HG02884 (cell line): ENCODE results near the gene RIPOR2.

ENCODE experiments used
- ATAC-seq: cut with Tn5 transposase; IDR thresholded peaks from one replicate; pipeline ENCODE4 v1.9.1; 2021; ENCODE audit warnings: mild to moderate bottlenecking, moderate library complexity; ENCODE audit not compliant: unreplicated experiment

The RIPOR2 gene

DNA sequence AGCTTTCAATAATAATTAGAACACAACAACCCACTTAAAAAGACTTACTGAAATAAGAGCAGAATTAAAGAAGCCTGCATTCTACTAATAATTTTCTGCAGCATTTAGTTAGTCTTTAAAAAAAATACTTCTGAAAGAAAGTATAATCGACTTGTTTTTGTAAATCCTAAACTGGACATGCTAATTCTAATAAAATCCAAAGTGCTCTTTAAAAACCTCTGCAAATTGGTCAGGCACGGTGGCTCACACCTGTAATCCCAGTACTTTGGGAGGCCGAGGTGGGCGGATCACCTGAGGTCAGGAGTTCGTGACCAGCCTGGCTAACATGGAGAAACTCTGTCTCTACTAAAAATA, 79.5 kb downstream of the RIPOR2 start:
- no peak for ATAC-seq

DNA sequence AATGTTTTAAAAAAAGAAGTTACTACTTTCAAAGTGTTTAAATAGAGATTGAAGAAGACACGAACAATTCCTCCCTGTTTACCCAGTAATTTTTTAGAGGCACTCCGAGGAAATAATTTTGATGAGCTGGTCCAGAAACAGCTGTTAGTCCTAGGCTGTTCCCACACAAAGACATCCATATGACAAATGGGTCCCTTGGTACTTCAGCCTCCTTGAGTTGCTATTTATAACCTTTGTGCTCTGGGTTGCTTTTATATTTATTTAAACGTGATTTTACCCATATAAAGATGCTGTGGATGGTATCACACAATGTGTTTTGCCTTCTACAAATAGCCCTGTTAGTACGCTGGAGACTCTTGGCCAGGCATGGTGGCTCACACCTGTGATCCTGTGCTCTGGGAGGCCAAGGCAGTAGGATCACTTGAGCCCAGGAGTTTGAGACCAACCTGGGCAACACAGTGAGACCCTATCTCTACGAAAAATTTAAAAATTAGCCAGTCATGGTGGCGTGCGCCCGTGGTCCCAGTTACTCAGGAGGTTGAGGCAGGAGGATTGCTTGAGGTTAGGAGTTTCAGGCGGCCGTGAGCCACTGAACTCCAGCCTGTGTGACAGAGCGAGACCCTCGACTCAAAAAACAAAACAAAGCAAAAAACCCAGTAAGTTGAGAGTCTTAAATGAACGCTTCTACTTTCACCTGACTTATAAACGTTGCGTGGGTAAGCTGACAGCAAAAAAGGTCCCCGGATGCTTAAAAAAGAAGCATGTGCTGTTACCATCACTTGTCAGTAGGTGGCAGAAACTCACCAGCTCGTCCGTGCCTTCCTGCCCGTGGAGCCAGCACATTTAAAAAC, 80.1 kb downstream of the RIPOR2 start:
- no peak for ATAC-seq

DNA sequence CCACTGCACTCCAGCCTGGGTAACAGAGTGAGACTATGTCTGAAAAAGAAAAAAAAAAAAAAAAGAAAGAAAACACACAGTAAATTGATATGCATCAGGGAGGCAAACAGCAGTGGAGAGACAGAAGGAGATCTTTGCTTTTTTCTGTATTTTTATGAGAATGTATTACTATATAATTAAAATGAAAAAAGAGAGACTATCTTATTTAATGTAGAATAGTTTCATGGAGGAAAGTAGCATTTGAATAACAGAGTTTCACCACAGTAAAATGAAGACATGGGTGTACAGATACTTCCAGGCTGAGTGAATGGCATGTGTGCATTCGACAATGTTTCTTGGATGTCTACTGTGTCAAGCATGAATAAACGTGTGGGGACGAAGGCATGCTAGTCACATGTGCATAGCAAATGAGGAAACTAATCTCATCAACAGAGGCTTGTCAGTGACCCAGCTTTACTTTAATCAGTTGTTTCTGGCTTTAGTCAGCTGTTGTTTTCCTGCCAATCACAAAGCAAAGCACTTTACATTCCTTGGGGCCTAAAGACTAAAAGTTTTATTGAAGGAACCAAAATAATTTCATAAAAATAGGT, 81.6 kb downstream of the RIPOR2 start:
- ATAC-seq: no peak

DNA sequence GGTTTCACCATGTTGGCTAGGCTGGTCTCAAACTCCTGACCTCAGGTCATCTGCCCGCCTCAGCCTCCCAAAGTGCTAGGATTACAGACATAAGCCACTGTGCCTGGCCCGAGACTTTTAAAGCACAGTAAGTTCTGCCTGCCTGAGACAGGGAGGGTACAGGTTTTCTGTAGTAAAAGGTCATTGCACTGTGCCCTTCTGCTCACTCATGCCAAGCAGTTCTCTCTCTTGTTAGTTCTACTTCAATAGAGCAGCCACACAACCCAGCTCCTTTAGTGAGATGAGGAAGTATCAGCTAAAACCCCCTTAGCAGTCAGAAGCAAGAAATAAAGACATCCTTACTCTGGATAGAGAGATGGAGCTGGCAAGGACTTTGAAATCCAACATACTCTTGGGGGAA, 84.7 kb downstream of the RIPOR2 start:
- no peak for ATAC-seq

DNA sequence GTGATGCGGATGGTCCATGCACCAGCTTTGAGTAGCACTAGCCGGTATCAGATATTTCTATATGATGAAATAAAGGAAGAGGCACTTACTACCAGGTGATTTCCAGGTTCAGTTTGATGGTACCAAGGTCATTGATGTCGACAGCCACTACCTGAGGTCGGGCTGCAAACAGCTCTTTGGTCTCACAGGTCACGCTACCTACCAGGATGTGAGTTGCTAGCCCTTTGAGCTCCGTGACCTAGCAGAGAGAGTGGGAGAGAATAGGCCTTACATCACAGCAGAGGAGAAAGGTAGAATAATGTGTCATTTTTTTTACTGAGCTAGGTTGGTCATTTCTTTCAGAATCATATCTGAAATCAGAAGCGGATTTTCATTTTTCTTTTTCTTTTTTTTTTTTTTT, 86.0 kb downstream of the RIPOR2 start:
- ATAC-seq: no peak

DNA sequence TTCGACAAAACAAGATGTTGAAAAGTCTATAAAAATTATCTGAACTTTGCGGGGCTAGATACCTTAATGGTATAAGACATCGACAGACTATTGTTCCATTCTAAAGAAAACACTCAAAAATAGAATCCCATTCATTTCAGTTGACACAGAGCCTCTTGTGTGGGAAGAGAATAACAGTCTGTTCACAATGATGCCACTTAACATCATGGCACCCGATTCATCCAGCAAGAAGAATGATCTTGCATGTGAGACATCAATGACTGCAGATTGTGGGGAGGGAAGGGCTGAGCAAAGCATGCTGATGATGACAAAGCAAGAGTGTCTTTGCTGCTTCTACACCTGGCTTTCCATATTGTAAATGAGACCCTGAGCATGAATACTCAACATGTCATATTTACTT, 87.3 kb downstream of the RIPOR2 start:
- no peak for ATAC-seq

DNA sequence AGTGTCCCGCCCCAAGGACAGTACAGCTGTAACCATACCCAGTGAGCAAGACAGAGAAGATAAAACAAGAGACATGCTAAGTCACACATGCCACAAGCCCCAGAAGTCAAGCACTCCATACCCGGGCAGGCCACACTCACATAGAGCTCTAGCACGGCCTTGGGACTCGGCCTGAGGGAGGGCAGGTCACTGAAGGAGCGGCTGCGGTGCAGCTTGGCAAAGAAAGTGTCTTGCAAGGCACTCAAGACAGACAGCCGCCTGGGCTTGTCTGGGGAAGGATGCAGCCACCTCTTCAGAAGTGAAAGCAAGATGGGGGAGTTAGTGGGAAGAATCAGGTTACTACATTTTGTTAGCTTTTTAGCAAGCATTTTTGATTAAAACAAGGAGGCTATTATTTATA, 88.4 kb downstream of the RIPOR2 start:
- ATAC-seq: no peak

DNA sequence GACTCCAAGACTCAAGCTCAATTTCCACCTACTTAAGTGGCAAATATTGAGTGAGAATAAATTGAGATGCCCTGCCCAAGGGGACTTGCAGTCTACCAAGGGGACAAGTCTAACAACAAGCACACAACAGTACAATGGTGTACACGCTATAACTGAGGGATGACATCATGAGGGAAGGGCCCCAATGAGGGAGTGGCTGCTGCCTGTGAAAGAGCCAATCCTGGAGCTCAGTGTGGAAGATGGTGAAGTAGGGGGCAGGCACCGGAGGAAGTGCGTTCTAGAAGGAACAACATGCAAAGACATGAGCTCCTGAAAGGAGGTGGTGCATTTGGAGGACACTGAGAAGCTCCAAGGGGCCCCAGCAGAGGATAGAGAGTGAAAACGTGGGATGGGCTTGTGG, 90.2 kb downstream of the RIPOR2 start:
- no peak for ATAC-seq

DNA sequence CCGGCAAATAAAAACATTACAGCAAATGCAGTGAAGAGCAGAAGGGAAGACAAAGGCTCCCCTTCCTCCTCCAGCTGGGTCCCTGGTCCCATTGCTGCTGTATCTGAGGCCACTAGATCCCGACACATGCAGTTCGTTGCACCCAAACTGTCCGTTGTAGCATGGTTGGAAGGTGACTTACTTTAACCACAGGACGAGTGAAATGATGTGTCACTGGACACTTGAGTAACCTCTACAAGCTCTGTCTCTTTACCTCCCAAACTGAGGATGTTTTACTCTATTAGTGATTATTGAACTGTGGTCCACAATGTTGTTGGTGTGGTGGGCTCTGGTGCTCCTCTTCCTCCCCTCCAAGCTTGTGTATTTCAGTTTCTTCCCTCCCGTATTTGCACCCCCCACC, 90.9 kb downstream of the RIPOR2 start:
- no peak for ATAC-seq

DNA sequence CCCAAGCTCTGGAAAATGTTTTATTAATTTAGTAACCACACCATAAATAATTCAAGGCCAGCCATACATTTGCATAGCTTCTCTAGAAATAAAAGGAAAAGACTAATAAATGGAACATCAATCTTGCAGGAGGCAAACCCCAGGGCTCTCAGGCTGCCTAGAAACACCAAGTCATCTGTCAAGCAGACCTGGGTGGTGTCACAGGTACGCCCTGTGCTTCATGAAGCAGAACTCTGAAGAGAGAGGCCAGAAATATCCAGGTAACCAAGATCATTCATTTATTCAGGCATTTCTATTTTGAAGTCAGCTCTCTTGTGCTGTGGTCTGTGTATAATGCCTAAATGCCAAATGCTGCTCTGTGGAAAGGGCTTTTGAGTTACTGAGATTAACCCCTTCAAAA, 91.7 kb downstream of the RIPOR2 start:
- no peak for ATAC-seq

DNA sequence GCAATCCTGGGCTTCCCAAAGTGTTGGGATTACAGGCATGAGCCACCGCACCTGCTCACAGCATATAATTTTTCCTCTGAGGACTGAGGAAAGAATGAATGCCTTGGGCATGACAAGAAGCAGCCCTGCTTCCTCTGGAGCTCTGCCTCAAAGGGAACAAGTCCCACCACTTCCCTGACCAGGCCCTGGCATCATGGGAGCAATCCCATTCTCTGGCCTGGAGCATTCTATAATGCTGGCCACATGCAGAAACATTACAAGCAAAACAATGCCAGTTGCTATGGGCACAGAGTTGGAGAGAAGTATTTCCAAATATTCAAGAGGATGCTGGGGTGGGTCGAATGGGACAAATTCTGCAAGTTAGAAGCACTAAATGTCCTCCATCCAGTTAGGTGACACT, 95.6 kb downstream of the RIPOR2 start:
- no peak for ATAC-seq

DNA sequence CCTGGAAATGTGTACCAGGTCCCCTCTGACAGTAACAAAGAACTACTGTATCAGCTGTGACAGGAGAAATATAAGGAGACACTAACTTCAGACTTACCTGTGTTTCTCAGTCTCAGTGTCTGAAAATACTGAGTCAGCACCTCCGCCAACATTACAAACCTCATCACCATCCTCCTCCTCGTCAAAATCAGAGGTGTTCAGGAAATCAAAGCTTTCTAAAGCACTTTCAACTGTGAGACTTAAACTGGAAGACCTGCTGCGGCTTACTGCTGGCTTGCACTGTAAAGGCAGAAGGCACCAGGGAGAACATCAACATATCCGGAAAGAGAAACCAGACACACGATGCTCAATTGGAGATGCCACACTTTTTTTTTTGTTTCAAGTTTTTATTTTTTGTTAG, 96.8 kb downstream of the RIPOR2 start:
- ATAC-seq: no peak

DNA sequence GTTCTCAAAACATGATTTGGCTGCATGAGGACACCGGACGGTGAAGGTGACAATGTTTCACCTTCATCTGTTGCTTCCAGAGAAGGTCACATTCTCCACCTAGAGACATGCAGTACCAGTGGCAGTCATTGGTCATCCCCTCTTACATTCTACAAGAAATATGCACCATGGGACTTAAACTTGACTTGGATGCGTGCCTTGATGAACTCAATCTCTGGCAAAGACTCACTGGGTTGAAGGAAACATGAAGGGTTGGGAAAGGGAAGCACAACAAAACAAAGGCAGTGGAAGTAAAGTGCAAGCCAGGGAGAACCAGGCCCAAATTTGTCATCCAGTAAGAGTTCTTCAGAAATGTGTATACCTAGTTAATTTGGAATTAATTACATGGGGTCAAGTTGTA, 97.7 kb downstream of the RIPOR2 start:
- ATAC-seq: no peak

DNA sequence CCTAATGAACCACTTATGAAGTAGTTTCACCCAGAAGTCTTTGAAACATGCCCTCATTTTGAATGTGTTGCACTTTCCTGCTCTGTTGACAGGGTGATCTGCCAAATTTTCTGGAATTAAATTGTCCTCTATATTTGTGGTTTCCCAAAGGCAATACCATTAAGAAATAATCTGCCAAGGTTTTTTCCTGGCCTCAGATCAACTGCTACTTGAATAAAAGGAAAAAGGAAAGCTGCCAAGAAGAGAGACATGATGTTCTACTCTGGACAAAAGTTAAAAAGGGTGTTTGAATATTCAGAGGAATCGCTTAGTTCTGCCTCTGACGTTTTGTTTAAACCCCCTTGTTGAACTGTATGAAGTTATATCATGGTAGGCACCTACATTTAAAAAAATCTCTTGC, 99.7 kb downstream of the RIPOR2 start:
- no peak for ATAC-seq

DNA sequence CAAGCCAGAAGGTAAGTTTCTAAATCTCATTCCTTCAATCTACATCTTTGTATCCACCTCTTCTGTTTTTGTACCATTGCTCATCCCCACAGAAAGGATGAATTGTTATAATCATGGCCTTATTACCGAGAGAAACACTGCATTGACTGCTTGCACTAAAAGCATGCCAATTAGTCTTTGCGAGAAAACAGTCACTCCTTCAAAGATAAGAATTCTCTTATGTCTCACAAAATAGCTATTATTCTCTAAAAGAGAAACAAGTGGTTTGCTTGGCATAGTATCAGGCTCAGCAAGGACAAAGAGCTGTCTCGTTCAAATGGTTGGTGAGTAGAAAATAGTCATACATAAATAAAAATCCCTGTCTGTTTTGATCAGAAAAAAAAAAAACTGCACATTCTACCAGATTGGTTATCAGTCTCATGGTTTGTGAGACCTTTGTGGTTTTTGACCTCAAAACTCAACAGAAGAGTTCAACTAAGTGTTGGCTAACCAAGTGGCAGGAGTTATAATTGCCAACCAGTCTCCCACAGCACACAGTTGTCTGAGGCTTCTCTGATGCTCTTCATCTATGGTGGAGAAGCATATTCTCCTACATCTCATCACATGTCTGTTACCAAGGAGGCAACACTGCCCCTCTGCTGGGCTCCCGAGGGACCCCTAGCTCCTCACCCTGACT, 101.9 kb downstream of the RIPOR2 start:
- no peak for ATAC-seq

DNA sequence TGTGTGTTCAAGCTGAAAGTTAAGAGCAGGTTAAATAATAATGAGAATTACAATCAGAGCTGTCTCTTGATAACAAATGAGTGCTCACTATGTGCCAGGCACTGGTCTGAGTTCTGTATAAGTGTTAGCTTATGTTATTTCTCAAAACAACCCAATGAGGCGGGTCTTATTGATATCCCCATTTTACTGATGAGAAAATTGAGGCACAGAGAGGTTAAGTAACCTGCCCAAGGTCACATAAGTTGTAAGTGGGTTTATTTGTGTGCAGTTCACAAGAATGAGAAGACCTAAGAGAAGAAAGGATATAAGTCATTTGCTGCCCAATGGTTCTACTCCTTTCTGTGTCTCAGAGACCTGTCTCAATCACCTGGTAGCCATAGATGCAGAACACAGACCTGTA, 103.0 kb downstream of the RIPOR2 start:
- ATAC-seq: no peak

DNA sequence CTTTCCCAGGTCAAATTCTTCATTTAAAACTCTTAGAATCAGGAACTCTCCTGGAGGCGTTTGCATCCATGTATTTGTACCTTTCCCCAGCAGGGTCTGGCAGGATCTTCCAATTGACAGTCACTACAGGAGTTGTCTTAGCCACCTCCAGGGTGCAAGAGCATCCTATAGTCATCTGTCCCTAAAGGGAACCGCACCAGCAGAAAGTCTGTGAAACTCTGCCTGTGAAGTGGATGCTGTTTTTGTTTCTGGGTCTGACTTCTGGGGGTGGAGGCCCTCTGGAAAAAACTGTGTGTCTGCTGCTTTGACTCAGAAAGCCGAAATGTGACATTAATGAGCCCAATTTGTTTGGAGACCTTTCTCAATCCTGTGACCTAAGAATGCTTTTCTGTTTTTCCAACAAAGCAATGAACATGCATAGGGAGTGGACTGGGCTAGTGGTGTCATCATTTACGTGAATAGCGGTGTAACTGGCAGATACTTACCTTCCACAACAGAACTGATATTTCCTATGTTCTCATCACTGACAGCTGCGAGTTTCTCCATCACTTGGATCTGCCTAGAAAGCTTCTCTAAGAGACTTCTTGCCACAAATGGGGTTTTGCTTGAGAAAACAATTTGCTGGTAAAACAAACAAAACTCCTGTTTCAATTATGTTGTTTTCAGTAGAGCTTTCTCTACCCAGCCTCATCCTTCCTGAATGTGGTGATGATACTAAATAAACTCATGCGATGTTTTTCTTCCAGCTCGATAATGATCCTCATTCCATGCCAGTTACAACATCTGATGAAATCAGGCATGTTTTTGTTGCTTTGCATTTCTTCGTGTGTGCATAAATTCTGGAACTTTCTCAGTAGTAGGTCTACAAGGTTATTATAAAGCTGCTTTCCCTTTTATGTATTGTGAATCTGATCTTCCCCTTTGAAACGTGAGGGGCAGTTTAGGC, 103.7 kb downstream of the RIPOR2 start:
- ATAC-seq: no peak

DNA sequence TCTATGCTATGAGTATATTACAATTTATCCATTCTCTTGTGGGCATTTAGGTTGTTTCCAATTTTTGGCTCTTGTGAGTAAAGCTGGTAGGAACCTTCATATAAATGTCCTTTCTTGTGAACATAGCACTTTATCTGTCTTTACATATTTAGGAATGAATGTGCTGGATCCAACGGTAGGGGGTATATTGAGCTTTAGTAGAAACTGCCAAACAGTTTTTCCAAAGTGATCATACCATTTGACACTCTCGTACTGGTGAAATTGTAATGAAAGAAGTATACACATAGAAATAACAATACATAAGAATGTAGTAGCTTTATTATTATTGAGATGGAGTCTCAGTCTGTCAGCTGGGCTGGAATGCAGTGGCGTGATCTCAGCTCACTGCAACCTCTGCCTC, 106.1 kb downstream of the RIPOR2 start:
- ATAC-seq: no peak

DNA sequence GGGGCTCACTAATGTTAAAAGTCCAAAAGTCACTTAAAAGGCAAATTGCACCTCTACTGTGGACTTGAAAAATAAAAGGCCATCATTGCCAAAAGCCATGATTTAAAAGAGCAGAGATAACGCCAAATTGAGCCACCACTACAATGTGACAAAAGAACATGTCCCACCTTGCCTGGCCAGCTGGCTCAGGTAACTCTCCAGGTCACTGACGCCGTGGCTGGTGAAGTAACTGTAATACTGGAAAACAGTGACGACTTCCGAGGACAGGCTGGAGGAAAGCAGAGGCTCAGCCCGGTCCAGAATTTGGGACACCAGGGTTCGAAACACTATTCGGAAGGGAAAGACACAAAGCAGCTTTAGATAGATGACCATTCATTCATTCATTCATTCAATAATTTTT, 107.8 kb downstream of the RIPOR2 start:
- no peak for ATAC-seq

DNA sequence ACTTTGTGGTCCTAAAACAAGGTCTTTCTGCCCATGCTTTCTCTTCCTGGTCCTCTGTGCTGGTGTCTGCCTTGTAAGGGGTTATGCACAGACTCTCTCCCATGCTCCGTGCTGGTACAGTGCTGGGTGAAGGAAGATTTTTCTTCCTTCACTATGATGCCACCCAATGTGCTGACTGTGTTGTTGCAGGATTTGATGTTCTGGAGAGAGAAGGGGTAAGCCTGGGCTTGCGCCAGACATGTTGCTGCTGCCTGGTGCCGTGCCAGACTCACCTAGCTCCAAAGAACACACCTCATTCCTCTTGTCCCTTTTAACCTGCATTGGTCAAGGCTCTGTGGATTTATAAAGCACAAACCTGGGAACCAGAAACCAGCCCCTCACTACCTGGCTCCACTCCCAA, 108.6 kb downstream of the RIPOR2 start:
- no peak for ATAC-seq

DNA sequence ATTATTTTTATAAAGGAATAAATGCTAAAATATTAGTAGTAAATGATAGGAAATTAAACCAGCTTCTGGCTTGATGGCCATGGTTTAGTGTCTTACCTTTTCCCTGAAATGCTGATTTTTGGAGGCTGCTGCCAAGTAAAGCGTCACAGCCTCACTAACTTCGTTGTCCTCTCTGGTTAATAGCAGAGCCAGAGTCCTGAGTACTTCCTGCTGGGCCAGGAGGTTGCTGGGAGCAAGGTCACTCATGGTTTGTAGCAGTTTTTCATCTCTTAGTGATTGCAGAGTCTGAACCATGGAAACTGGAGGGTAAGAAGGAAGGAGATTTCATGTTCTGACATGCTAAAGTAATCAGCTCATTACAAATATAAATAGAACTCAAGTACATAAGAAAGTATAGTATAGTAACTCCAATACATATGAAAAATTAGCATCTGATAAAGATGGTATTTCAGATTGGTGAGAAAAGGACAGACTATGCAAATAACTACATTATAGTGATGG, 110.6 kb downstream of the RIPOR2 start:
- no peak for ATAC-seq
